ENCODE results near the gene RASGRP4. TPM values are rescaled to one million over a fixed set of nuclear protein-coding genes. Genes with fewer than 3 reads are reported as not detected.

Gene RASGRP4
- total RNA-seq, 1 donor from 2014 or later: not detected

- H3K9me3 ChIP-seq (ENCODE audit: insufficient read depth, low read depth, low read length): no peaks in the 10 kb centered on the region
- Mint-ChIP-seq H3K4me1 (ENCODE audit: low read depth, unreplicated experiment) (no peaks in the 10 kb centered on the region), H3K9me3 (ENCODE audit: unreplicated experiment) (no peaks in the 10 kb centered on the region), H3K27me3 (ENCODE audit: low read depth, unreplicated experiment) (peaks cover 48% of the 10 kb centered on the region), H3K27ac (ENCODE audit: unreplicated experiment) (peak overlapping the region; percentile 58), H3K36me3 (ENCODE audit: low read depth, unreplicated experiment) (no peaks in the 10 kb centered on the region), H3K4me3 (ENCODE audit: unreplicated experiment) (no peak overlapping the region)
- TF ChIP-seq CTCF (IDR thresholded peaks at IDR 0.05; ENCODE audit: insufficient read depth, low read depth, low read length) (no peak), EZH2 (IDR thresholded peaks at IDR 0.05; ENCODE audit: insufficient read depth, low read length) (no peak)
- H2AFZ ChIP-seq (ENCODE audit: low read depth, low read length): no peak overlapping the region
- no peaks in the 10 kb centered on the region for H3K79me2 ChIP-seq (ENCODE audit: insufficient read depth, low read length)
- H3K36me3 ChIP-seq (ENCODE audit: insufficient read depth, low read length): no peaks in the 10 kb centered on the region
- H3K4me1 ChIP-seq (ENCODE audit: insufficient read depth, low read length): peaks cover 9% of the 10 kb centered on the region
- H4K20me1 ChIP-seq (ENCODE audit: insufficient read depth, low read length): no peaks in the 10 kb centered on the region
- no peak overlapping the region for H3K9ac ChIP-seq (ENCODE audit: low read length)
- FAIRE-seq (no peak), DNase-seq (ENCODE audit: low read depth) (no peak)
- H3K27me3 ChIP-seq (ENCODE audit: insufficient read depth, low read length): peaks cover 31% of the 10 kb centered on the region
- H3K4me2 ChIP-seq (ENCODE audit: low read length): no peak overlapping the region
- H3K27ac ChIP-seq (ENCODE audit: low read depth, low read length): no peak overlapping the region
- H3K4me3 ChIP-seq (ENCODE audit: insufficient read depth, low read depth, low read length): no peak overlapping the region
Observed at GRCh38 chr19:38359242-38360021, 66.6 kb downstream of the RASGRP4 start.

Other genes with a start within 250 kb of the RASGRP4 start
- gene DPF1, start 202.0 kb downstream of the RASGRP4 start, total RNA-seq: 4.0 and 4.5 TPM in 2 replicates
- gene PPP1R14A, start 169.8 kb downstream of the RASGRP4 start, total RNA-seq: 13.4 and 18.0 TPM in 2 replicates
- 119 and 171 TPM in 2 replicates for gene SPINT2, start 161.6 kb downstream of the RASGRP4 start, total RNA-seq
- gene C19orf33, start 122.0 kb downstream of the RASGRP4 start, total RNA-seq: 4.9 and 5.8 TPM in 2 replicates
- 81.3 and 85.7 TPM in 2 replicates for gene YIF1B, start 110.3 kb downstream of the RASGRP4 start, total RNA-seq
- 8.6 and 10.8 TPM in 2 replicates for gene KCNK6, start 106.4 kb downstream of the RASGRP4 start, total RNA-seq
- gene CATSPERG, start 90.4 kb downstream of the RASGRP4 start, total RNA-seq: 2.2 and 6.4 TPM in 2 replicates
- gene PSMD8, start 51.6 kb downstream of the RASGRP4 start, total RNA-seq: 215 and 218 TPM in 2 replicates
- gene GGN, start 38.2 kb downstream of the RASGRP4 start, total RNA-seq: 2.1 and 2.8 TPM in 2 replicates
- 17.3 and 19.0 TPM in 2 replicates for gene SPRED3, start 37.5 kb downstream of the RASGRP4 start, total RNA-seq
- gene FAM98C, start 23.1 kb downstream of the RASGRP4 start, total RNA-seq: 11.9 and 15.0 TPM in 2 replicates
- 0.05 and 0.32 TPM in 2 replicates for gene RYR1, start 7.5 kb upstream of the RASGRP4 start, total RNA-seq
- 0.87 and 1.7 TPM in 2 replicates for gene MAP4K1, start 191.7 kb upstream of the RASGRP4 start, total RNA-seq
- gene EIF3K, start 193.0 kb upstream of the RASGRP4 start, total RNA-seq: 222 and 229 TPM in 2 replicates
- 805 and 879 TPM in 2 replicates for gene ACTN4, start 221.4 kb upstream of the RASGRP4 start, total RNA-seq